Bone marrow (tissue), 2 donors: Measurements from ENCODE around the gene AMBRA1.

ENCODE experiments used
- DNase-seq, 2 donors: peaks; one replicate each; lab custom pipeline; 2025; lab: John Stamatoyannopoulos, UW

The AMBRA1 gene

DNA sequence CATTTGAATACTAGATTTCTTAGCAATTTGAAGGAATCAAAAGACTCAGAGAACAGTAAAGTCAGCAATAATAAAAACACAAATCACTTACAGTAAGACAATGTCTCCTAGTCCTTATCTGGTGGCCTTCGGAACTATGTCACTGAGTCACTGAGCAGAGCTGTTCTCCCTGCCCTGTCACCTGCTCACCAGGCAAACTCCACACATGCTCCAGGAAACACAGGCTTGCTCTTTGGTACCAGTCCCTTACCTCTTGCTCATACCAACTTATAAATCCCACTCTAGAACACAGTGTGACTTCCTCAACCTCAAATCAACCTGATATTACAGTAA lies 121.2 kb downstream of the AMBRA1 start:
- DNase-seq = no peak

DNA sequence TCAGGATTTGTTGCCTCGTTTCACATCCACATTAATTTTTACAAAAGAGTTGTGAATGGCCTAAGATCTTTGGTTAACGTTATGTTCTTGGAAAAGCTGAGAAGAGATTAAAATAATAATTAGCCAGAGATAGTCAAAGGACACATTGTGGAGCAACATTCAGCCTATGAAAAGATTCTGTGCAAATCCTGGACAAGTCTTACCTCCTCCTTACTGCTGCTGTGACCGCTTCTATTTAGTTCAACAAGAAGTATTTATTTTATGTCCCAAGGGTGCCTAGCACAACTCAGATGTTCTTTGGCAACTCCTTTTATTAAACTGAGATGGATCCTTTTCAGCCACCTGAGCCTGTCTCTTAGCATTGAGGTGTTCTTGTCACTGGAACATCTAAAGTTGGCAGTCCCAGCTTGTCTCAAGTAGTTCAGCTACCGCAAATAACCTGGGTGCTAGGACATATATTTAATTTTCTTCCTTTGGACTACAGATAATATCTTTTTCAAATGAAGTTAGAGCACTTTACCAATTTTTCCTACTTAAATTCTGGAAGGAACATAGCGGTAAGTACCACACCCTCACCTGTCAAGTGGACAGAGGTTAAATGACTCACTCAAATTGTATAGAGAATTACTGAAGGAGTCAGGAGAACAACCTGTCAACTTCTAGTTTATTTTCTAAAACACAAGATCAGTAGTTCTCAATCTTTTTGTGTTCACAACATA lies 121.7 kb downstream of the AMBRA1 start:
- no peak for DNase-seq

DNA sequence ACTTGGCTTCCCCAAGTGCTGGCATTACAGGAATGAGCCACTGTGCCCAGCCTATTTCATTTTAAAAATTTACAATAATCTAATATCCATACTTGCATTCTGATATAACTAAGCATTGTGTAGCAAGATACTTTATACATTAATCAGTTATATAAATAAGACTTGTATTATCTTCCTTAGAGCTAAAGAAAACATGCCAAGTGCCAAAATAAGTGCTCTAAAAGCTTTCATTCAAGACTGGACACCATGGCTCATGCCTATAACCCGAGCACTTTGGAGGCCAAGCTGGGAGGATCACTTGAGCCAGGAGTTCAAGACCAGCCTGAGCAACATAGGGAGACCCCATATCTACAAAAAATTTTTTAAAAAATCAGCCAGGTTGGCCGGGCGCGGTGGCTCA lies 123.9 kb downstream of the AMBRA1 start:
- DNase-seq = no peak

DNA sequence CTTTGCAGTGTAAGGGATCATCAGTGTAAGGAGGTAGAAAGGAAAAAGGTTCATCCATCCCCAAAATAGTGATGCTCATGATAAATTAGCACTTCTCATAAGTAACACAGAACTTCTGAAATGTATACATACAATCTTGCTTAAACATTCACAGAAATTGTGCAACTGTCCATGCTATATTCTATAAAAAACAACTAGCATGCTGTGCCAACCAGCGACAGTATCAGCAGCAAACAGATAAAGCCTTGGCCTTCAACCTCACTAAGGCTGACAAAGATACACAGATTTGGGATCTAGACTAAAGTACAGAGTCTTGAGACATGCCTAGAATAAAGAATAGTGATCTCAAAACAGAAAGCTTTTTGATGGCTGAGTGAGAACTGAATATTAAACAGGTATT lies 128.1 kb downstream of the AMBRA1 start:
- no peak for DNase-seq

DNA sequence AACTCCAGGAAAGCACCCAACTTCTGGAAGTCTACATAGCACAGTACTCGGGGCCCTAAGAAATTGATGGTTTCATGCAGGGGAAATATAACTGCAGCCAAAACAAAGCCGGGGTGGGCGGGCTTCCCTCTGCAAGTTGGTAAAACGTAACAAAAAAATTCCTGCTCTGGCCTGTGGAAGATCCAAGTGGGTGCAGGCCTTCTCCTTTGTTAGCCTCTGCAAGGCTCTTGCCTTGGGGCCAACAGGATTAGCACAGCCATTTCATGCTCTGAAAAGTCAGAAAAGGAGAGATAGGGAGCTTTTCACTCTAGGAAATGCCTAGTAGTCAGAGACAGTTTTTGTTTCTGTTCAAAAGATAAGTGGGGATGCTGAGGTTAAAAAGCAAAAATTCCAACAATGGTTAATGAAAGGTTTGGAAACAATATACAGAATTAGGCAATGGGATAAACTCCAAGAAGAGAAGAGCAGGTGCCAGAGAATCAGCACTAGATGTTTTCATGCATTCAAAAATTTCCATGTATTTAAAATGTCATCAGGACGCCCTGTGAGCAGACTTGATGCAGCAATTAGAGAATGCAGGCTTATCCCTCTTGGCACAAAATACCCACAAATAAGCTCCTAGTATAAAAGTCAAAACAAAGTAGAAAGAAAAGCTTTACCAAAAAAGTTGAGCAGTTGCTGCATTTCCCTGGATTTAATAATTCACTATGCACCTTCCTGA lies 130.0 kb downstream of the AMBRA1 start:
- no peak for DNase-seq

DNA sequence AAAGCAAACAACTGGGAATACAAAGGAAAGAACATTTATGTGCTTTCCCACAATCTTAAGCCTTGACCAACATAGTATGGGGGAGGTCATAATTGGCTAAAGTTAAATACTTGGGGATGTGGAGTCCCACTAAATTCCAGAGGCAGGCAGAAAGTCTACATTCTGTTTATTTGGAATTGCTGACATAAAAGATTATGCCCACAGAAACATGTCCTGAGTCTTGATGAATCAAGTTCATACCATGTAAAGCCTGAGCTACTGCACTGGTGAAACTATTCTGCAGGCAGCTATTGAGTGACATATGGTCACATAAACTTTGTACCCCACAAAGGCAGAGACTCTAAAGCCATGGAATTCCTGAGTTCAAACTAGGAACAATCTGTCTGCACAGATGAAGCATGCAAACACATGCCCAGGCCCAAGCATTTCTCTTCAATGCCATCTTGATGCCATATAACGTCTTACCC lies 132.3 kb downstream of the AMBRA1 start:
- DNase-seq = no peak

DNA sequence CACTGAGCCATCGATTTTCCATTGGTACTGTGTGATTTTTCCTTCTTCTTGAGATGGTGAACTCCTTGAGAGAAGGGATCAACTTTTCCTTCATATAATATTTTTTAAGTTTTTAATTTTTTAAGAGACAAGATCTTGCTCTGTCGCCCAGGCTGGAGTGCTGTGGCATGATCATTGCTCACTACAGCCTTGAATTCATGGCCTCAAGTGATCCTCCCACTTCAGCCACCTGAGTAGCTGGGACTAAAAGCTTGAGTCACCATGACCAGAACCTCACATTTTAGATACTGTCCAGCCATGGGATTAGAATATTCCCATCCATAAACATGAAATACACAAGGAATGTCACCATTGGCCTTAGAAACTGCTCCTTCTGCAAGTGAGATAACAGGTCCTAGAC lies 135.3 kb downstream of the AMBRA1 start:
- no peak for DNase-seq

DNA sequence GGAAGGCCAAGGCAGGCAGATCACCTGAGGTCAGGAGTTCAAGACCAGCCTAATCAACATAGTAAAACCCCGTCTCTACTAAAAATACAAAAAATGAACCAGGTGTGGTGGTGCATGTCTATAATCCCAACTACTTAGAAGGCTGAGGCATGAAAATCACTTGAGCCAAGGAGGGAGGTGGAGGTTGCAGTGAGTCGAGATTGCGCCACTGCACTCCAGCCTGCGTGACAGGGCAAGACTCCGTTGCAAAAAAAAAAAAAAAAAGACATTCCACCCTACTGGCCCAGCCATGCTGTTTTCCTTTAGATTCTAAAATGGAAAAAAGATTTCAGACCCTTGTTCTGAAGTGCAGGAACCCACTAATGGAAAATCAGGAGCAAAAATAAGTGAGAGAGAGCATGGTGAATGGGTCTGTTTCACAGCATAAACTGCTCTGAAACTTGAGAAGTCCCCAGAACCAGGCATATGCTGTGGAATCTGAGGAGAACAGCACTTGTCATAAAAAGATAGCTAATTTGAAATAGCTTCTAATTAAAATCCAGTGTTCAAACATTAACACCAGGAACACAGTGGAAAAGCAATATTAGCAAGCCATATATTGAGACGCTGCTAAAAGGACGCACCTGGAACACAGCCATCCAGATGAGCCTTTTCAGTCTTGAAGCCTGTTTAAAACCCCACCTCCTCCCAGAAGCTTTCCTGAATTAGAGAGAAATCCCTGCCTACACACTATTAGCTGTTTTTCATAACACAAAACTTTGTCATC lies 136.0 kb downstream of the AMBRA1 start:
- no peak for DNase-seq

DNA sequence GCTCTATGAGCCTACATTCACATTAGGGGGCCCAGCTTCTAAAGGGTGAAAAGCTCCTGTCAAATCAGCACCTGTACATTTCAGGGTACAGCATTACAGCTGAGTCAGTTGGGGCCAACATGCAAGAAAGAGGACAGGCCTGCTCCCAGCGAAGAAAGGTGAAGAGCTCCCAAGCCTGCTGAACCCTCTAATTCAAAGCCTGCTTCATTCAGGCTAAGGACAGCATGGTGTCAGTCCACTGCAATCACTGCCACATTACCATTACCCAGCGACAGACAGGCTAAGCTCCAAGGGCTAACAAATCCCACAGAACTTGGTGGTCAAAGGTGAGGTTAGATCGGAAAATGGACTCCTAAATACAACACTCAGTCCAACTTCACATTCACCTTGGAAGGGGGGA lies 136.8 kb downstream of the AMBRA1 start:
- no peak for DNase-seq

DNA sequence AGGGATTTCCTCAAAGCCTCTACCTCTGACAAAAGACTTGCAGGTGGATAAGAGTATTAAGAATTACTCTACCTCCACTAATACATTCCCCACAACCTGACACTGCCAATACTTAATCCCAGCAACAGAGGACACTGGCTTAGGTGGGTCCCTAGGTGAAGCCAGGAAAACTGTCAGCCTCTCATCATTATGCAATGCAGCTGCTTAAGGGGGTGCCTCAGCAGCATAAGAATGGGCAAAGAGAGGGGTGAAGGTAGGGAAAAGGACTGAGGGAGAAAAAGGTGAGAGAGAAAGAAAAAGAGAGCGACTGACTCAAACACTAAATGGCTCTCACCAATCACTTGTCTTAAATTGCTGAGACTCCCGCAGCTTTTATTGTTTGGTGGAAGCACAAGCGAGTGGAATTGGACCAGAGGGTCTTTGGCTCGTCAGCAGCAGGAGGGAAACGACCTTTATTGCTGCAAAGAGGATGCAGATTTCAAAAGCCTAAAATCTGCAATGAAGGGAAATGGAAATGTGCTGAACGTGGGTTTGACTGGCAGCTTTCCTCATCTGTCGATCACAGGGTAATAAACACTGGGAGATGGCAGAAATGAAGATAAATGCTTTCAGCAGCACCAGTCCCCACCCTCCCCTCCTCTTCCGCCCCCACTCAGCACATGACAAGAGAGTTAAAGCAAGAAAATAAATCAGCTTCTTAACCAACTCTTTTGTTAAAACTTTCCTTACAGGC lies 137.4 kb downstream of the AMBRA1 start:
- DNase-seq = no peak

DNA sequence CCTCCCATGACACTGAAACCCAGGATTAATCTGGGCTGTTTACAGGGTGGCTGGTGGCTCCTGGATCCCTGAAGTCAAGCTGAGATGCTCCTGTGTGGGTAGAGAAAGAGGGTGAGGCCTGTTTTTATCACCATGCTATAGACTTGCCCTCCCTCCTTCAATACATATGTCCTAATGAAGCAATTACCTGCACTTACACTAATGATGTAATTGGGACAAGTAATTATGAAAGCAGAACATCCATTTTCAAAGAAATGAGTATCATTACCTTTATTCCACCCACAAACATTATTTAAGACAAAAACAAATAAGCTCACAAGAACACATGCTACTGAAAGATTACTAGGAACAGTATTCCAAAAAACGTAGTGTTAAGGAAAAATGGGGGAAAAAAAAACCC lies 138.0 kb downstream of the AMBRA1 start:
- DNase-seq = no peak

DNA sequence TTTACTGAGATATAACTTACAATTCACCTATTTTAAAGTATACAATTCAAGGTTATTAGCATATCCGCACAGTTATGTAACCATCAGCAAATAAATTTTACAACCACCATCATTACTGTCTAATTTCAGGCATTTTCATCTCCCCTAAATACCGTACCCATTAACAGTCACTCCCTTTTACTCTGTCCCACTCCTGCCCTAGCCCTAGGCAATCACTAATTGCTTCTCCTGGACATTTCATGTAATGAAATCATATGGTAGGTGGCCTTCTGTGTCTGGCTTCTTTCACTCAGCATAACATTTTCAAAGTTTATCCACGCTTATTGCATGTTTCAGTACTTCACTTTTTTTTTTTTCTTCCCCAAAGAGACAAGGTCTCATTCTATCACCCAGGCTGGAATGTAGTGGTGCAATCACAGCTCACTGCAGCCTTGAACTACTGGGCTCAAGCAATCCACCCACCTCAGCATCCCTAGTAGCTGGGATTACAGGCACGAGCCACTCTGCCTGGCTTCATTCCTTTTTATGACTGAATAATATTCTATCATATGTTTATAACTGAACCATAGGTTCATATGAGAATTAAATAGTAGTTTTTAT lies 140.8 kb downstream of the AMBRA1 start:
- DNase-seq = no peak

DNA sequence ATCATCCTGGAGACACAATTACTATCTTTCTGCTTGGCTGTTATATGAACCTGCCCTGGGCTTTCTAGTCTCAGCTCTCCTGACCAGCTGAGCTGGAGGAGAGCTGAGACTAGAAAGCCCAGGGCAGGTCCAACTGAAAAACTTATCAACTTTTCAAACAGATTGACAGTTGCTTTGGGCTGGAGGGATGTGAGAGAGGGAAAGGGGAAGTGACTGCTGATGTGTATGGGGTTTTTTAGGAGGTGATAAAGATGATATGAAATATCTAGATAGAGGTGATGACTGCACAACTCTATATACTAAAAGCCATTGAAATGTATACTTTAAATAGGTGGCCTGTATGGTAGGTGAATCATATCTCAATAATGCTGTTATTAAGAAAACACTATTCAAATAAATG lies 142.1 kb downstream of the AMBRA1 start:
- no peak for DNase-seq

DNA sequence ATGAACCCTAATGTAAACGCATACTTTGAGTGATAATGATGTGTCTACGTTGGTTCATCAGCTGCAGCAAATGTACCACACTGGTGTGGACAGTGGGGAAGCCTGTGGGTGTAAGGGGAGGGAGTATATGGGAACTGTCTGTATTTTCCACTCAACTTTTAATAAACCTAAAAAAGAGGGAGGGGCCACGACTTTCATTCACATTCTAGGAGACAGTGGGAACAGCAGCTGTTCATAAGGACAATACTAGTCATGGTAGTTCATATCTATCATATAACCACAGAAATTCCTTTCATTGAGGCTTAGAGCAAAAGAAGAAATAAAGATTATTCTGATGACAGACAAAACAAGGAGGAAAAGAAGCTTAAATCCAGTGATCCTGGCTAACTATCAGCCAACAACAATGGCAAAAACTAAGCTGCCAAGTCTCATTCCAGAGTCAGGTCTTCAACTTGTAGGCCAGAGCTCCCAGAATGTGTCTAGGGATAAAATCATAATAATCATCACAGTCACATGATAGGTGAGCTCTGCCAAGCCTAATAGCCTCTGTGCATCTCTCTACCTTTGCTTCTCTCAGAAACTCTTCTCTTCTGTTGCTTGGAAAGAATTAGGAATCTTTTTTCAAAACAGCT lies 142.9 kb downstream of the AMBRA1 start:
- DNase-seq = no peak

DNA sequence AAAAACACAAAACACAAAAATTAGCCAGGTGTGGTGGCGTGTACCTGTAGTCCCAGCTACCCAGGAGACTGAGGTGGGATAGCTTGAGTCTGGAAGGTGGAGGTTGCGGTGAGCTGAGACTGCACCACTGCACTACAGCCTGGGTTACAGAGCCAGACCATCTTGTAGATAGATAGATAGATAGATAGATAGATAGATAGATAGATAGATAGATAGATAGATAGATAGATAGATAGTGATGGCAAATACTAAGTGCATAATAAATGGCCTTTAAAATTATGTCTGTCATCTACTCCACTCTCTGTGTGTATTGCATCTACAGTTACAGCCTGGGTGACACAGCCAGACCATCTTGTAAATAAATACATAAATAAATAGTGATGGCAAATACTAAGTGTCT lies 146.3 kb downstream of the AMBRA1 start:
- DNase-seq = no peak

DNA sequence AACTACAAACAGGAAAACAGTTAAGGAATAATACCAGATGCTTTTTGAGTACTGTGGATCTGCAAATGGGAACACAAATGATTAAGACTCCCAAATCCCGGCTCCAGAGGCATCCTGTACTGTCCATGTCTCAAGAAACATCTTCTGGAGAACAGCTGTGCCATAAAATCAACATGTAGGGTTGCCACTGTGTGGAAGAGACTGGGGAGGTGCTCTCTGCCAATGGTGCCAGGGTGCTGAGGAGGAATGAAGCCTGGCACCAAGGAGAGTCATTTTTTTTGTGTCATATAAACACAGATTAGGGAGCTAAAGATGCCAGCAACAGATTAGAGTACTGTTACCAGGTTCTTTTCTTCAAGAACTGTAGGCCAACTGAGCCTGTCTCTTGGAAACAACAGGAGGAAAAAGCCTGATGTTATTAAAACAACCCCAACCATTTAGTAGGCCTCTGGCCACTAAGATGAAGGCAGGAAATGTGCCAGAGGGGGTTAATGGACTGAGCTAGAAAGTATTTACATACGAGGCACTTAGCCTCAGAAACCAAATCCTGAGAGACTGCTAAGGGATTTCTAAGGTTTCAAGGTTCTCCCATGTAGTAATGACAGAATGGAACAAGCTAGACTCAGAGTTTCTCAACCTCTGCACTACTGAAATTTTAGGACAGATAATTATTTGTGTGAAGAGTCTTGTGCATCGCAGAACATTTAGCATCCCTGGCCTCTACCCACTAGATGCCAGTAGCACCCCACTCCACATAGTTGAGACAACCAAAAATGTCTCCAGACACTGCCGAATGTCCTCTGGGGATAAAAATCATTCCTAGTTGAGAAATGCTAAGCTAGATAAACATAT lies 147.7 kb downstream of the AMBRA1 start:
- DNase-seq = no peak

DNA sequence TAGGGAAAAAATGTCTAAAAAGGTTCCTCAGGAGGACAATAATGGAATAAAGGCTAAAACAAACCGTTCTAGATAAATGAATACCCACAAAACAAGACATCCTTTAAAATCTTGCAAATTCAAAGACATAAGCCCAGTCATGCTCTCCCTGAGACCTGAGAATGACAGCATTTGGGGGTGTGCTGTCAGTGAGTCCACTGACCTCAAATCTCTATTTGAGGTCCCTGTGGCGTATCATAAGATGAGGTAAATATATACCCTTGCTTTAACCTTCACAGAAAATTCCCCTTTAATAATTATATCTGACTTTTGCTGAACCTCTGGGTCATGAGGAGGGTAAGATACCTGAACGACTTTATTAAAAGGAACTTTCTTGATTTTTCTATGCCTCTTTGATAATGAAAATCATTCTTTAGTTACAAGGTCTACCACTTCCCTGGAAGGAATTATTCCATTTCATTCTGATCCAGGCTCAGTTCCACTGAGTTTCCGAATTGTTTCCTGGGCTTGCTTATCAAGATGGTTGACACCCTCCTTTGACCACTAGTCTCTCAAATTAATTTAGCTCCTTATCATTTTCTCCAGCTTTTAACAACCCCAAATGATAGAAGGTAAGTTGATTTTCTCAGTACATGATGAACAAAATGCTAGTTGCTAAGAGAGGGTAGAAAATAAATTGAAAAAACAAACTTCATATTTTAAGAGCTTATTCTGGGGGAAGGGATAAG lies 148.5 kb downstream of the AMBRA1 start:
- DNase-seq = no peak

DNA sequence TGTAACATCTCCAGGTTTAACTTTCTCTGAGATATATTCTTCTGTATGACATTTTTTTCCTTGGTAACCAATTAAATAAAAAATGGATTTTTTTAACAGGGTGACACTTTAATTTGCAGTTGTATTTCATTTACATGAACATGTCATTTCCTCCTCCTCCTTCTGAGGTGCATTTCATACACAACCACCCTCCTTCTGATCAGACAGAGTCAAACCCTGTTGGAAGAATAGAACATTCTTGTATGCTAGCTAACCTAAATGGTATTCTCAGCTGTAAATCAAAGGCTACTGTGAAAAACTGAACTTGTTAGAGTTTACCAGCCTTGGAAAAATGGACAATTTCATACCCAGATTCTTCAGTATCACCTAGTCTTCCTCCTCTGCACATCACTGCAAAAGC lies 149.5 kb downstream of the AMBRA1 start:
- no peak for DNase-seq

DNA sequence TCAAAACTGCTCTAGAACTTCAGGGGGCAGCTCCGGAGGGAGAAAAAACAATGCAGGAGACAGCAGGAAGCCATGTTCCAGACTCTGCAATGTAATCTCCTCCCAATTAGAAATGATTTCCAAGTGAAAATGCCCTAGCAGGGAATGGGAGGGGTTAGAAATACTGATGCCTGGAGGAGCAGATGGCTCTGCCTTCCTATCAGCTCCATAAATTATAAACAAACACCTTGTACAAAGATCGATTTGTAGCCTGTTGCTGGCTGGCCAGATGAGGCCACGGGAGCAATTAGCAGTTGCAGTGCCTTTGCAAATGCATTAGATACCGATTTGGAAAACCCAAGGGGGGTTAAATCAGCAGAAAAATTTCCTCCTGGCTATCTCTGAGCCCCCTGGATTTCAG lies 155.6 kb downstream of the AMBRA1 start:
- no peak for DNase-seq

DNA sequence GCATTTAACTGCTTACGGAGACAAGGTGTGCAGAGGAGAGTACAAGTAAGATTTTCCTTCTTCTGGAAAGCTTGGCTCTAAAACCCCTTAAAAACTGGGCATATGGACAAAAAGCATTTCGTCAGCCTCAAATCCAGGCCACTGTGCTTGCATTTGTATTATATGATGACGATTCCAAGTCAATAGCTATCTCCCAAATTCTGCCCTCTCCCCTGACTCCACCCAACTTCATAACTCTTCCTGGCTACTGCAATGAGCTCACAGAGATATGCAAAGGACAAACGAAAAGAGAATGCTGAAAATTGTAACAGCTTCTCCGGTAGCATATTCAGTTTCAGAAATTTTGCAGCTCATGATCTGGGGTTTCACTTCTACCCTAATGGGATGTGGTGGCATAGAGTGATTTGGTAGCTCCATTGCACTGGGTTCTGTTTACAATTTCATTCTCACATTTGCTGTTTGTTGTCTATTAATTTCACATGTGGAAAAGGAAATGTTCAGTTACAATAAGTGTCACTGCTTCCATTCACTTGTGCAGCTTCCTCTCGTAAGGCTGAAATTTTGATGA lies 156.6 kb downstream of the AMBRA1 start:
- DNase-seq = no peak
